Stomach (tissue), 4 donors: ENCODE data around the gene DET1.

Experiments
- CTCF ChIP-seq, 7 experiments: fragments of 450-650 bp in 4 of 7; fragments of 200-600 bp in 3 of 7; sonication (generic) in 3 of 7; IDR thresholded peaks; one replicate each; pipeline ENCODE4 v1.5.1; 2016 to 2019; ENCODE audit warnings: antibody characterized with exemption in 7 of 7, control low read depth in 2 of 7, mild to moderate bottlenecking in 1 of 7
- POLR2AphosphoS5 ChIP-seq, 3 donors: sonication (generic); formaldehyde crosslinking; IDR thresholded peaks; one replicate each; pipeline ENCODE4 v1.6.1; 2016; ENCODE audit warnings: antibody characterized with exemption in 3 of 3

GRCh38 chr15:88472225-88472624 lies 74.3 kb downstream of the DET1 start:
- TF ChIP-seq CTCF (IDR thresholded peaks at IDR 0.05): no peak
- TF ChIP-seq POLR2AphosphoS5 (IDR thresholded peaks at IDR 0.05): no peak
